ENCODE results near the gene INPP5J. TPM values are rescaled to one million over a fixed set of nuclear protein-coding genes. Genes with fewer than 3 reads are reported as not detected.
A peak's percentile ranks its signal among the peaks of the same experiment; 100 is the strongest.

Gene INPP5J
- total RNA-seq, 1 donor from 2014 or later, result 4.6 TPM

DNA sequence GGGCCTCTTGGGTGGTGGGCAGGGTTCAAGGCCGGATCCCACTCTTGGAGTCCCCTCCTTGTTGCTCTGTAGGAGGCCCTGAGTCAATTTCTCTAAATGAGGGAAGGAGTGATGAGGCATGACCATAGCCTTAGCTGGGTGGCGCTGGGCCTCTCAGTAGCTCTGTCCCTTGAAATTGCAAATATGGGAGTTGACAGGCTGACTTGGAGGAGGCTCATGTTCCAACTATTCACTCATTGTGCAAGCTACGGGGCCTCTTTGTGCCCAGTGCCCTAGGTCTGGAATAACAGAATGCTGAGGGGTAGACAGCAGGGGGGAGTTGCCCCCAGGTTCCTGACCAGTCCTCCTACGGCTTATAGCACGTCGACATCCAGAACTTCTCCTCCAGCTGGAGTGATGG, 23.4 kb upstream of the INPP5J start:
- no peak for DNase-seq
- Histone ChIP-seq H3K27ac (no peak overlapping the region), H3K4me3 (no peak overlapping the region), H3K36me3 (peaks cover 70% of the 10 kb centered on the region), H3K9me3 (no peaks in the 10 kb centered on the region), H3K4me1 (no peaks in the 10 kb centered on the region), H3K27me3 (ENCODE audit: low read depth) (no peaks in the 10 kb centered on the region)
- intact Hi-C loops (cut with DNase I), result no loop called here
- TF ChIP-seq, protein P1, sequence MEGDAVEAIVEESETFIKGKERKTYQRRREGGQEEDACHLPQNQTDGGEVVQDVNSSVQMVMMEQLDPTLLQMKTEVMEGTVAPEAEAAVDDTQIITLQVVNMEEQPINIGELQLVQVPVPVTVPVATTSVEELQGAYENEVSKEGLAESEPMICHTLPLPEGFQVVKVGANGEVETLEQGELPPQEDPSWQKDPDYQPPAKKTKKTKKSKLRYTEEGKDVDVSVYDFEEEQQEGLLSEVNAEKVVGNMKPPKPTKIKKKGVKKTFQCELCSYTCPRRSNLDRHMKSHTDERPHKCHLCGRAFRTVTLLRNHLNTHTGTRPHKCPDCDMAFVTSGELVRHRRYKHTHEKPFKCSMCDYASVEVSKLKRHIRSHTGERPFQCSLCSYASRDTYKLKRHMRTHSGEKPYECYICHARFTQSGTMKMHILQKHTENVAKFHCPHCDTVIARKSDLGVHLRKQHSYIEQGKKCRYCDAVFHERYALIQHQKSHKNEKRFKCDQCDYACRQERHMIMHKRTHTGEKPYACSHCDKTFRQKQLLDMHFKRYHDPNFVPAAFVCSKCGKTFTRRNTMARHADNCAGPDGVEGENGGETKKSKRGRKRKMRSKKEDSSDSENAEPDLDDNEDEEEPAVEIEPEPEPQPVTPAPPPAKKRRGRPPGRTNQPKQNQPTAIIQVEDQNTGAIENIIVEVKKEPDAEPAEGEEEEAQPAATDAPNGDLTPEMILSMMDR (IDR thresholded peaks at IDR 0.05), result no peak
- no peak for ATAC-seq

DNA sequence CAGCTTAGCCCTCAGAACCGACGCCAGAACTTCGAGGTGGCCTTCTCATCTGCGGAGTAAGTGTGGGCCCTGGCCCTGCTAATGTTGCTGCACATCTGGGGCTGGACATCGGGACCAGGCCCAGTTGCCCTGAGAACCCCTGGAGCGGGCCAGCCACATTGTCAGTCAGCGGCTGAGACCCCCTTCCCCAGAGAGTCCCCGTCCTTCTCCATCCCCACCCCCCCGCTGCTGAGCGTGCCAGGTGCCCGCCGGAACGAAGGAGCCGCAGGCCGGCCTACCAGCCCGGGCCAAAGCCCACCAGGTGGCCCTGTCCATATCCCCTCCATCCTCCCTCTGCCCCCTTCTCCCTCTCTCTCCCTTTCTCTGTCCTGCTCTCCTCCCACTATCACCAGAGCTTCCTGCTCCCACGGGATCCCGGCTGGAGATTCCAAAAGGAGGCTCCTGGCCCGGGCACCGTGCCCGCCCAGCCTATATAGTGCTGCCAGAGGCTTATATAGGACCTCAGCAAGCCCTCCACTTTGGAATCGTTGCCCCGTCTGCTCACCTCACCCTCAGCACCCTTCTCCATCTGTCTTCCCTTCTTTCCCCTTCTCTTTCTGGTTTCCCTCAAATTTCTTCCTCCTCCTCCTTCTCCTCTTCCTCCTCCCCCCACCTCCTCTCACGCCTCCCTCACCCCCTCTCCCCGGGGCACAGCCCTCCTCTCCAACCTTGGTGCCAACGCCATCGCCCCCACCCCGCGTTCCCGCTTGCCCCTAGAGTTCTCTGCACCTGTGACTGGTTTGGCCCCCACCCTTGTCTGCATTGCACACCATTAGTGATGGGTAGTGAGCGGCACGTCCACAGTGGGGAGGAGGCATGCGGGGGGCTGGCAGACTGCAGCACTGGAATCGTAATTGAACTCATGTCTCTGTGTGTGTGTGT, 22.7 kb upstream of the INPP5J start:
- ATAC-seq (no peak), DNase-seq (no peak)
- Histone ChIP-seq H3K36me3 (peaks cover 64% of the 10 kb centered on the region), H3K4me3 (no peak overlapping the region), H3K9me3 (no peaks in the 10 kb centered on the region), H3K27me3 (ENCODE audit: low read depth) (no peaks in the 10 kb centered on the region), H3K27ac (no peak overlapping the region), H3K4me1 (no peaks in the 10 kb centered on the region)
- intact Hi-C loops (cut with DNase I), result no loop called here
- TF ChIP-seq, protein P1 (IDR thresholded peaks at IDR 0.05), result no peak

DNA sequence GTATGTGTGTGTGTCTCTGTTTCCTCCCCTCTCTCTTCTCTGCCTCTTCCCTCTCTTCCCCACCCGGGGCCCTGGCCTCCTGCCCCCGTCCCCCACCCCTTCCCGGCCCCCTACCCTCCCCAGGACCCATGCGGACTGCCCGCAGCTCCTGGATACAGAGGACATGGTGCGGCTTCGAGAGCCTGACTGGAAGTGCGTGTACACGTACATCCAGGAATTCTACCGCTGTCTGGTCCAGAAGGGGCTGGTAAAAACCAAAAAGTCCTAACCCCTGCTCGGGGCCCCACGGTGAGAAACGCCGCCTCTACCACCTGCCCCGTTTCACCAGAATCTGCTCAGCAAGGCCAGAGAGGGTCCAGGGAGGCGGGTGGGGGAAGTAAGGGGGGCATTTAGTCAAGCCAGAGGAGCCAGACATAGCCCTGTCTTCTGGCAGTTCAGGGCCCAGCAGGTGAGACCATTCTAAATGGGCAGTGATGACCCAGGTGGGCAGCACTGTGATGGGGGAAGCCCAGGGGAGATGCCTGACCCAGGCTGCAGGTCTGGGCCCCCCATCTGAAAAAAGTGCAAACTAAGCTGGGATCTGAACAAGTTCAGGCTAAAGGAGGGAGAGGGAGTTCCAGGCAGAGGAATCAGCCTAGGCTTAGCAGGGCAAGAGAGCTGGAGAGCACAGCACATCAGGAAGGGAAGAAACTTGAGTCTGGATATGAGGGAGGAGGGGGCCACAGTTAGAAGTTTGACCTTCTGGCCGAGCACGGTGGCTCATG, 21.8 kb upstream of the INPP5J start:
- H3K4me1 ChIP-seq, result no peaks in the 10 kb centered on the region
- peaks cover 55% of the 10 kb centered on the region for H3K36me3 ChIP-seq
- intact Hi-C loops (cut with DNase I), result no loop called here
- TF ChIP-seq, protein P1 (IDR thresholded peaks at IDR 0.05), result no peak
- no peak overlapping the region for H3K4me3 ChIP-seq
- H3K27ac ChIP-seq, result no peak overlapping the region
- no peak for DNase-seq
- H3K27me3 ChIP-seq (ENCODE audit: low read depth), result no peaks in the 10 kb centered on the region
- H3K9me3 ChIP-seq, result no peaks in the 10 kb centered on the region
- no peak for ATAC-seq

DNA sequence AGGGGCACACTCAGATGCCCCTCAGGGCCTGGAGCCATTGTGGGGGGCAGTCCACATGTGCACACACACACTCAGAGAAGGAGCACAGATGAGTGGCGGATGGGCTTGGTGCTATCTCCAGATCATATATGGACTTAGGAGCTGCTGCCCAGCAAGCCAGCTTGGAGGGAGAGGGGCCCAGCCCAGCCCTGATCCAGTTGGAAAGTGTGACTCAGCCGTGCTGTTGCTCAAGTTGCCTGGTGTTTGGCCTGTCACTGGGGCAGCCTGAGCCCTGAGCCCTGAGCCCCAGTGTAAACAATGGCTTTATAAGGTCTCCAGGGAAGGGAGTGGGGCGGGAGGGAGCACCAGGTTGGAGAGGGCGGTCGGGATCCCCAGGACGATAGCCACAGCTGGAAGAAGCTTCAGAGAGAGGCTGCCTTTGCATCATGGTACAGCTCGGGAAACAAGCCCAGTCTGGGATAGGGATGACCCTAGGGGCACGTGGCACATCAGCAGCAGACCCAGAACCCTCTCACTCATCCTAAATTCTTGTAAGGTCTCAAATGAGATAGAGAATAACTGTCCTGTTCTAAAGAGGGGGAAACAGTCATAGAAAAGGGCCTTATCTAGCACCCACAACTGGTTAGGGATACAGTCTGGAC, 20.2 kb upstream of the INPP5J start:
- Histone ChIP-seq H3K4me3 (no peak overlapping the region), H3K9me3 (no peaks in the 10 kb centered on the region), H3K27me3 (ENCODE audit: low read depth) (no peaks in the 10 kb centered on the region), H3K36me3 (peaks cover 39% of the 10 kb centered on the region), H3K27ac (peak overlapping the region; percentile 63), H3K4me1 (peaks cover 4% of the 10 kb centered on the region)
- ATAC-seq (peak; percentile 3 to 40), DNase-seq (no peak)
- intact Hi-C loops (cut with DNase I), result no loop called here
- TF ChIP-seq, protein P1 (IDR thresholded peaks at IDR 0.05), result no peak

DNA sequence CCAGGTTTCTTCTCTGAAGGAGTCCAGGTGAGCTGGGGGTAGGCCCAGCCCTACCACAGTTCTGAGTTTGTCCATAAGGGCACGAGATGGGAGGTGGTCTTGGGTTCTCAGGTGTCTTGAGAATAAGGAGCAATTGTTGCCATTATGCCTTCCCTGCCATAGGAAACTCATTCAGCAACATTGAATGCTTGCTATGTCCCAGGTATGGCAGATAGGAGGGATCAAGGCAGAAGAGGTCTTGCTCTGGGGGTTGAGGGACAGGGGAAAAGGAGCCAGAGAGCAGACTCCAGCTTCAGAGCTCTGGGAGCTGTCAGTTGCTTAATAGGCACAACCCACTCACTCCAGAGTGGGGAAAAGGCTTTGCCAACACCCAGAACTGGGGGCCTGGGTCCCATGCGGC, 19.7 kb upstream of the INPP5J start:
- Histone ChIP-seq H3K4me3 (no peak overlapping the region), H3K27ac (peak overlapping the region; percentile 36), H3K27me3 (ENCODE audit: low read depth) (no peaks in the 10 kb centered on the region), H3K9me3 (no peaks in the 10 kb centered on the region), H3K36me3 (peaks cover 34% of the 10 kb centered on the region), H3K4me1 (peaks cover 8% of the 10 kb centered on the region)
- TF ChIP-seq, protein P1 (IDR thresholded peaks at IDR 0.05), result no peak
- ATAC-seq (no peak), DNase-seq (no peak)
- intact Hi-C loops (cut with DNase I), result no loop called here
